Stomach (tissue), 19 donors: ENCODE results near the gene GPR75. TPM values are rescaled to one million over a fixed set of nuclear protein-coding genes. Genes with fewer than 3 reads are reported as not detected.

Source experiments
- DNase-seq, 2 donors: peaks; one replicate each; pipeline versions ENCODE4 v3.0.0 to v3.0.0-alpha.2; 2013 to 2019
- H3K27ac ChIP-seq, 5 donors: fragments of 200-600 bp in 4 of 5; sonication (generic) in 4 of 5; one replicate each; pipeline ENCODE4 v1.5.1; 2013 to 2019; ENCODE audit warnings: mild to moderate bottlenecking in 1 of 5, moderate library complexity in 1 of 5
- H3K27me3 ChIP-seq, 3 donors: fragments of 200-600 bp; sonication (generic); one replicate each; pipeline ENCODE4 v1.5.1; 2017 to 2019; ENCODE audit warnings: mixed run types in 1 of 3
- H3K36me3 ChIP-seq, 4 donors: fragments of 200-600 bp; sonication (generic); 1 replicate in 3 of 4; 2 replicates in 1 of 4; pipeline ENCODE4 v1.5.1; 2016 to 2019
- H3K4me1 ChIP-seq, 4 donors: fragments of 200-600 bp; sonication (generic); one replicate each; pipeline ENCODE4 v1.5.1; 2016 to 2019
- H3K4me3 ChIP-seq, 4 donors: fragments of 200-600 bp; sonication (generic) in 3 of 4; one replicate each; pipeline ENCODE4 v1.5.1; 2016 to 2019; ENCODE audit warnings: mild to moderate bottlenecking in 1 of 4
- H3K9me3 ChIP-seq, 4 donors: fragments of 200-600 bp; sonication (generic); one replicate each; pipeline ENCODE4 v1.5.1; 2016 to 2019
- CTCF ChIP-seq, 7 experiments: fragments of 450-650 bp in 4 of 7; fragments of 200-600 bp in 3 of 7; sonication (generic) in 3 of 7; IDR thresholded peaks; one replicate each; pipeline ENCODE4 v1.5.1; 2016 to 2019; ENCODE audit warnings: antibody characterized with exemption in 7 of 7, control low read depth in 2 of 7, mild to moderate bottlenecking in 1 of 7
- EP300 ChIP-seq: sonication (generic); formaldehyde crosslinking; IDR thresholded peaks from one replicate; pipeline ENCODE4 v1.6.1; 2017; ENCODE audit warnings: antibody characterized with exemption
- POLR2A ChIP-seq, 4 donors: fragments of 450-650 bp; IDR thresholded peaks; one replicate each; pipeline ENCODE4 v1.6.1; 2016; ENCODE audit warnings: antibody characterized with exemption in 4 of 4, control low read depth in 2 of 4, mild to moderate bottlenecking in 1 of 4, moderate library complexity in 1 of 4
- POLR2AphosphoS5 ChIP-seq, 3 donors: sonication (generic); formaldehyde crosslinking; IDR thresholded peaks; one replicate each; pipeline ENCODE4 v1.6.1; 2016; ENCODE audit warnings: antibody characterized with exemption in 3 of 3
- WGBS, 5 donors: extraction: QIAGEN DNeasy Blood & Tissue Kit in 3 of 5; methylation state at CpG; one replicate each; pipeline versions ENCODE4 v1.1.5 to v1.1.7; 2013 to 2018; 5-methylcytosine and 5-hydroxymethylcytosine counted together
- intact Hi-C: fragments of 100-400 bp; cut with DNase I; formaldehyde crosslinking; loops from one replicate; pipeline ENCODE4 v1.15.1; 2023; ENCODE audit warnings: low total_unique reads
- long read RNA-seq, 10 donors: transcript quantifications; one replicate each; lab custom pipeline, GENCODE V29; 2026
- polyA plus RNA-seq, 3 donors: library from polyadenylated mRNA; stranded (reverse); fragments of 200-250 nt; gene quantifications; one replicate each; pipeline ENCODE4 v1.2.3, GENCODE V29; 2013
- total RNA-seq, 5 donors: library from RNA; depleted of rRNA; stranded (reverse); fragments of >200 nt; gene quantifications; one replicate each; pipeline versions ENCODE4 v1.1.0 to v1.2.3, GENCODE V29; 2014 to 2016
- donor health status: healthy with polysubstance abuse.
- donor health status: Bipolar disorder and iron deficiency.
- donor health status: healthy.

Gene GPR75
- total RNA-seq (1 to 10 TPM in 4 of 5 donors, not detected in 1; 2.7 to 9.4 (median 6.7) TPM), polyA plus RNA-seq (under 1 TPM in 2 of 3 donors, not detected in 1; 0.15 to 0.19 TPM)
- long read RNA-seq, donor 1: 0 reads
- long read RNA-seq, donor 2: 0 reads
- long read RNA-seq, donor 3: 0 reads
- long read RNA-seq, donor 4: 0 reads
- long read RNA-seq, donor 5, partial matches to known transcripts: 0 of 1 reads
- long read RNA-seq, donor 5, other reads (novel, unspliced or antisense): 0 of 1 reads
- long read RNA-seq, donor 6: 0 reads
- long read RNA-seq, donor 7: 0 reads
- long read RNA-seq, donor 8, partial matches to known transcripts: 0 of 1 reads
- long read RNA-seq, donor 8, other reads (novel, unspliced or antisense): 0 of 1 reads
- long read RNA-seq, donor 9: 0 reads
- long read RNA-seq, donor 10: 0 reads

- Histone ChIP-seq H3K27me3 (no peaks in the 10 kb centered on the region), H3K4me1 (peaks cover 0 to 13% (median 5%) of the 10 kb centered on the region in 4 donors), H3K27ac (no peak within 1 kb of the TSS), H3K4me3 (peak within 1 kb of the TSS; percentile 37 to 43 (median 42)), H3K36me3 (peaks cover under 1 to 31% (median 21%) of the 10 kb centered on the region in 4 donors), H3K9me3 (no peaks in the 10 kb centered on the region)
- intact Hi-C loops: no loop called here
- TF ChIP-seq CTCF (IDR thresholded peaks at IDR 0.05) (no peak), EP300 (no peak), POLR2AphosphoS5 (IDR thresholded peaks at IDR 0.05) (no peak), POLR2A (IDR thresholded peaks at IDR 0.05) (no peak)
- 23 to 44% (median 32%) methylated on average over 50 to 72 of the region's 72 CpGs for WGBS, 5 donors
- DNase-seq: peak; percentile 35 to 81
Observed at GRCh38 chr2:53859206-53860181, at the start of gene GPR75. Gene GPR75, minus strand, starts transcription at chr2:53859967. Its CDS starts 5,211 bp downstream, at chr2:53854756.

GRCh38 chr2:53907582-53907981, 47.8 kb upstream of the GPR75 start:
- TF ChIP-seq POLR2AphosphoS5 (IDR thresholded peaks at IDR 0.05) (no peak), POLR2A (IDR thresholded peaks at IDR 0.05) (no peak), CTCF (IDR thresholded peaks at IDR 0.05) (no peak), EP300 (no peak)
- H3K9me3 ChIP-seq: no peaks in the 10 kb centered on the region
- intact Hi-C loops: no loop called here
- no peak for DNase-seq
- H3K27me3 ChIP-seq: no peaks in the 10 kb centered on the region
- peaks cover 0 to 7% (median 0%) of the 10 kb centered on the region in 4 donors for H3K4me1 ChIP-seq
- peaks cover 39 to 87% (median 81%) of the 10 kb centered on the region in 4 donors for H3K36me3 ChIP-seq
- no peak overlapping the region for H3K4me3 ChIP-seq
- no peak overlapping the region for H3K27ac ChIP-seq
- WGBS, 5 donors: 83 to 92% (median 86%) methylated on average over 1 of the region's 1 CpG

DNA sequence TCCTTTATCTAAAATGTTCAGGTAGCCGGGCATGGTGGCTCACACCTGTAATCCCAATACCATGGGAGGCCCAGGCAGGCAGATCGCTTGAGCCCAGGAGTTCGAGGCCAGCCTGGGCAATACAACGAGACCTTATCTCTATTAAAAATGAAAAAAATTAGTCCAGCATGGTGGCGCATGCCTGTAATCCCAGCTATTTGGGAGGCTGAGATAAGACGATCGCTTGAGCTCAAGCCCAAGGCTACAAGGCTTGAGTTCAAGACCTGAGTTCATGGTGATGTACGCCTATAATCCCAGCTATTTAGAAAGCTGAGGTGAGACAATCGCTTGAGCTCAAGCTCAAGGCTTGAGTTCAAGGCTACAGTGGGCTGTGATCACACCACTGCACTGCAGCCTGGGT, 45.6 kb upstream of the GPR75 start:
- no peaks in the 10 kb centered on the region for H3K9me3 ChIP-seq
- H3K27me3 ChIP-seq: no peaks in the 10 kb centered on the region
- H3K4me3 ChIP-seq: no peak overlapping the region
- TF ChIP-seq CTCF (IDR thresholded peaks at IDR 0.05) (no peak), POLR2A (IDR thresholded peaks at IDR 0.05) (no peak), EP300 (no peak), POLR2AphosphoS5 (IDR thresholded peaks at IDR 0.05) (no peak)
- intact Hi-C loops: no loop called here
- WGBS, 5 donors: 94 to 96% (median 96%) methylated on average over 9 of the region's 9 CpGs
- no peak for DNase-seq
- no peaks in the 10 kb centered on the region for H3K4me1 ChIP-seq
- peaks cover 46 to 100% (median 97%) of the 10 kb centered on the region in 4 donors for H3K36me3 ChIP-seq
- H3K27ac ChIP-seq: no peak overlapping the region

- intact Hi-C loops: no loop called here
- 63 to 85% (median 76%) methylated on average over 4 of the region's 4 CpGs for WGBS, 5 donors
- DNase-seq: no peak
- no peaks in the 10 kb centered on the region for H3K4me1 ChIP-seq
- H3K27ac ChIP-seq: no peak overlapping the region
- TF ChIP-seq EP300 (no peak), POLR2A (IDR thresholded peaks at IDR 0.05) (no peak), POLR2AphosphoS5 (IDR thresholded peaks at IDR 0.05) (no peak), CTCF (IDR thresholded peaks at IDR 0.05) (no peak)
- no peak overlapping the region for H3K4me3 ChIP-seq
- peaks cover 50 to 100% (median 100%) of the 10 kb centered on the region in 4 donors for H3K36me3 ChIP-seq
- no peaks in the 10 kb centered on the region for H3K9me3 ChIP-seq
- H3K27me3 ChIP-seq: no peaks in the 10 kb centered on the region
Observed at GRCh38 chr2:53903011-53903410, 43.2 kb upstream of the GPR75 start.
